LHCN-M2 (cell line): ENCODE results near the gene NMU. TPM values are rescaled to one million over a fixed set of nuclear protein-coding genes. Genes with fewer than 3 reads are reported as not detected.
"Not testable (repeated sequence)": the region's sequence is repeated elsewhere in the genome, so short reads cannot be mapped to it uniquely, and the experiment has no call there.

ENCODE experiments used
- DNase-seq: peaks from one replicate; pipeline ENCODE4 v3.0.0-alpha.2; 2012; ENCODE audit warnings: low read depth
- polyA plus RNA-seq: library from polyadenylated mRNA; unstranded; fragments of >200 nt; gene quantifications from one replicate; pipeline ENCODE4 v1.2.1, GENCODE V29; 2012; ENCODE audit warnings: missing spikeins
- total RNA-seq: library from RNA; depleted of rRNA; stranded (reverse); fragments of >200 nt; gene quantifications from 2 replicates; pipeline ENCODE4 v1.2.3, GENCODE V29; 2014; rRNA removed

NMU gene
- total RNA-seq, result 0.34 TPM in 1 of 2 replicates, not detected in the other
- polyA plus RNA-seq, result 0.85 TPM

- no peak for DNase-seq
Measured at GRCh38 chr4:55635741-55636655, at the start of gene NMU. TSS of gene NMU (minus strand) at chr4:55636298. CDS start at chr4:55636192, 106 bp downstream.

DNA sequence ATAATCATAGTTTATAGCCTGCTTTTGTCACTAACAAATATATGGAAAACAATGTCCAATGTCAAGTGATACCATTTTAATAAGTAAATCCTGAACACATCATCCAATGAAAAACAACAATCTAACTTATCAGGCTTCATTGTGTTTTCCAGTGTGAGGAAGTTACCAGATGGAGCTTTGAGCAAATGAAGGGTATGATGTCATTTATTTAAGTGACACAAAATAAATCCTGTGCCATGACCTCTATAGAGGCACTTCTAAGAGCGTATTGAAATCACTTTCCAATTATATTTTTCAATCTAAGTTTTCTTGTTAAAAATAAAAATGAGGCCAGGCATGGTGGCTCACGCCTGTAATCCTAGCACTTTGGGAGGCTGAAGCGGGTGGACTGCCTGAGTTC is 48.2 kb upstream of the NMU start:
- DNase-seq, result no peak

DNA sequence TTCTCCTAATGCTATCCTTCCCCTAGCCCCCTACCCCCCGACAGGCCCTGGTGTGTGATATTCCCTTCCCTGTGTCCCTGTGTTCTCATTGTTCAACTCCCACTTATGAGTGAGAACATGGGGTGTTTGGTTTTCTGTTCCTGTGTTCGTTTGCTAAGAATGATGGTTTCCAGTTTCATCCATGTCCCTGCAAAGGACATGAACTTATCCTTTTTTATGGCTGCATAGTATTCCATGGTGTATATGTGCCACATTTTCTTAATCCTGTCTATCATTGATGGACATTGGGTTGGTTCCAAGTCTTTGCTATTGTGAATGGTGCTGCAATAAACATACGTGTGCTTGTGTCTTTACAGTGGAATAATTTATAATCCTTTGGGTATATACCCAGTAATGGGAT is 46.7 kb upstream of the NMU start:
- DNase-seq, result not testable (repeated sequence)

- no peak for DNase-seq
Measured at GRCh38 chr4:55682295-55682694, 46.2 kb upstream of the NMU start.

DNA sequence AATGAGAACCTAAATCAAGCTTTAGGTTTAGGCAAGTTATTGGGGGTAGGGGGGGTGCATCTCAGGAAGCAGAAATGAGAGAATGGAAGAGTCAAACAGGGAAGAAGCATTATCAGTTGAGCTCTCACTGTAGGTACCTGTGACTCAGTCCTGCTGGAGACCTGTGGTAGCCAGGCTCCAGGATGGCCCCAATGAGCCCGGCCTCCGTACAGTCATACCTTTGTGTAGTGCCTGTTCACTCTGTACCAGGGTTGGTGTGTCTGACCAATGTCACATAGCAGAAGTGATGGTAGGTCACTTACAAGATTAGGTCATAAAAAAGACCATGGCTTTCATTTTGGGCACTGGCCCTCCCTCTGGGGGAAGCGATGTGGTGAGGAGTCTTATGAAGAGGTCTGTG is 45.3 kb upstream of the NMU start:
- DNase-seq, result no peak

DNA sequence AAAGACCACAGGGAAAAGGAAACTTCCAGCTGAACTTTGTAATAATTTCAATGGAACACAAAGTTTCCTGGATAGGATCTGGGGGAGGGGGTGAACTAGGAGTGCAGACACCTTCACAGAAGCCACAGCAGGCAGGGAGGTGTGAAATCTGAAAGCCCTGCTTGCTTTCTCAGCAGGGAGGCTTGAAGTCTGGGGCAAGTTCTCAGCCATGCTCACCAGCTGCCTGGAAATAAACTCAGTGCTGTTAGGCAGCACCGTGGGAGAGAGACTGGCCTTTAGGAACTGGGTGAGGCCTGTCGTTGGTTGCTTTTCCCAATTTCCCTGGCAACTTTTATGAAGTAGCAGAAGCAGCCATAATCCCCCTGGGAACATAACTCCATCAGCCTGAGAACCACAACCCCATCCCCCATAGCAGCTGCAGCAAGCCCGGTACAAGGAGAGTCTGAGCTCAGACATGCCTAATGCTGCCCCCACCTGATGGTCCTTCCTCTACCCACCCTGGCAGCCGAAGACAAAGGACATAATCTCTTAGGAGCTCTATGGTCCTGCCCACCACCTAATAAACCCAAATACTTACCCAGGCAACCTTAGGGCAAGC is 39.2 kb upstream of the NMU start:
- peak; percentile 69 for DNase-seq

DNA sequence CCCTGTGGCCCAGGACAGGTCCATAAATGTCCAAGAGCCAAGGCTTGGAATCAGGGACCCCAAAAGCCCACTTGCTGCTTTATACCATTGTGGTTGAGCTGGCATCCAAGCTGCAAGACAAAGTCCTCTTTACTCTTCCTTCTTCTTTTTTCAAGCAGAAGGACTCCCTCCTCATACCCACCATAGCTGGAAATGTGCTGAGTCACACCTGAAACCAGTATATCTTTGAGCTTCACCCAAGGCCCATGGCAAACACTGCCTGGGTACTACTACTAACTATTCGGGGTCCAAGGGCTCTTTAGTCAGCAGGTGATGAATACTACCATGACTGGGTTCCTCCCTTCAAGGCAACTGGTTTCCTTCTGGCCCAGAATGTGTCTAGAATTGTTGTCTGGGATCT is 37.3 kb upstream of the NMU start:
- DNase-seq, result no peak

- DNase-seq, result no peak
Measured at GRCh38 chr4:55671667-55672066, 35.6 kb upstream of the NMU start.

DNA sequence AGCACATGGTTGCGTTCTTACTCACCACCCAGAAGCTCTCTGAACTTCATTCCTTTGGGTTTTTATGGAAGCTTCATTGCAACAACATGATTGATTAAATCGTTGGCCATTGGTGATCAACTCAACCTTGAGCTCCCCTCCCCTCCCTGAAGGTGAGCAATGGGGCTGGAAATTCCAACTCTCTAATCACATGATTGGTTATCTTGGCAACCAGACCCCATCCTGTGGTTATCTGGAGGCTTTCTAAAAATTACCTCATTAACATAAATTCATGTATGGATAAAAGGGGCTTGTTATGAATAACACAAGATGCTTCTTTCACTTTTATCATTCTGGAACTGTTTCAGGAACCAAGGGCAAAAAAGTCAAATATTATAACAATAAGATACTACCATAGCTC is 34.6 kb upstream of the NMU start:
- DNase-seq, result no peak

DNA sequence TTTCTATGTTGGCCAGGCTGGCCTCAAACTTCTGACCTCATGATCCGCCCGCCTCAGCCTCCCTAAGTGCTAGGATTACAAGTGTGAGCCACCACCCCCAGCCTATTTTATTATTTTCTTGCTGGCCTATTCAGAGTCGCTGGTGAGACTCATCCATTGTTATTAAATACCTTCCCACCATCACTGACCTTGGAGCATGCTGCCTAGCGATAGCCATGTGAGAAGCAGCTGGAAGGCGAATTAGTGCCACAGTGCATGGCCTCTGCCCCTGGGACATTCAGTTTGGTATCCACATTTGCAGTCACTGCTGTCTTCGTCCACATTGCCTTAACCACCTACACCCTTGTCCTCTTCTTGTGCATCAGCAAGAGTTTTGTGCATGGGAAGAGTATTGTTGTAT is 32.4 kb upstream of the NMU start:
- no peak for DNase-seq

DNA sequence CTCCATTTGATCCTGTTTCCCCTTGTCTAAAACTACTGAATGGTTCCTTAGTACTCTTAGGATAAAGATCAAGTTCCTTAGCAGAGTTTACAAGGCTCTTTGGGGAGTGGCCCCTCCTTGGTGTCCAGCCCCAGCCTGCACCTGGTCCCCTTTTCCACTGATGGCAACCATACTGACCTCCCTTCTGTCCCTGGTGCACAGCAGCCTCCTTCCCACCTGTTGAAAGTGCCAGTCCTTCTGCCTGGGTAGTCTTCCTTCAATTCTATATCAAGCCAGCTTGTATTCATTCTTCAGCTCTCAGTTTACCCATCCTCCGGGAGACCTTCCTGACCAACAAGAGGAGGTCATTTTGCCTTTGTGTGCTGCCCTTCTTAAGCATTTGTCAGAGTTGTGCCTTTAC is 30.4 kb upstream of the NMU start:
- no peak for DNase-seq

GRCh38 chr4:55663145-55663544 is 27.0 kb upstream of the NMU start:
- no peak for DNase-seq

GRCh38 chr4:55661398-55662056 is 25.4 kb upstream of the NMU start:
- DNase-seq, result no peak

GRCh38 chr4:55658657-55659056 is 22.6 kb upstream of the NMU start:
- no peak for DNase-seq

DNA sequence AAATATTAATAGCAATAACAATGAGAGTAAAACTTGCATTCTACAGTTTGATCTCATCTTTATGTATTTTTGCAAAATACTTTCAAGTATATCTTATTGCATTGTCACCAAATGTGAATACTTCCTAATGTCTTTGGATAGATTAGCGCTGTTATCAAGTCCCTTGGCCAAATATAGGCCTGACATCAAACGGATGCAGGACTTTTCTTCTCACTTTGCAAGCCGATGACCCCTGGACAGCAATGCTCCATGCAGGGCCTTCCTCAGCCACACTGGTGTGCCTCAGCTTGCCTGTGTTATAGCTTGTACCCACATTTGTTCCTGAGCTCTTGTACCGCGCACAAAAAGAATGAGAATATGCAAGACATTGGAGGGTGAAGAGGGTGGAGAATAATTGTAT is 18.0 kb upstream of the NMU start:
- DNase-seq, result no peak

- DNase-seq, result no peak
Measured at GRCh38 chr4:55650483-55650882, 14.4 kb upstream of the NMU start.

- no peak for DNase-seq
Measured at GRCh38 chr4:55637272-55637820, 1.2 kb upstream of the NMU start.

DNA sequence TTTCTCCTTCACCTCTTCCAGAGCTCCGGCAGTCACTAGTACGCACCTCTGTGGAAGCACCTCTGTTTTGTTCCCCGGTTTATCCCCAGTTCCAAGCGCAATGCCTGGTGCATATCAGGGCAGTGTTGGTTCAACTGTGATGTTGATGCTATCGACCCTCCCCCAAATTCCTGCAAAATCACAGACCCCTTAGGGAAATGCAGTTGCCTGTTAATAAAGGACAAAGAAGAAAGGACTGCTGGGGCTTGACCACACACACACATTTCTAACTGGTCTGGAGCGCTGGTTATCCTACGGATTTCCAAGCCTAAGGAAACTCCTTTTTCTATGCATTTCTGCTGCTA is 530 bp upstream of the NMU start:
- no peak for DNase-seq

- DNase-seq, result no peak
Measured at GRCh38 chr4:55635282-55635681, 816 bp downstream of the NMU start.

DNA sequence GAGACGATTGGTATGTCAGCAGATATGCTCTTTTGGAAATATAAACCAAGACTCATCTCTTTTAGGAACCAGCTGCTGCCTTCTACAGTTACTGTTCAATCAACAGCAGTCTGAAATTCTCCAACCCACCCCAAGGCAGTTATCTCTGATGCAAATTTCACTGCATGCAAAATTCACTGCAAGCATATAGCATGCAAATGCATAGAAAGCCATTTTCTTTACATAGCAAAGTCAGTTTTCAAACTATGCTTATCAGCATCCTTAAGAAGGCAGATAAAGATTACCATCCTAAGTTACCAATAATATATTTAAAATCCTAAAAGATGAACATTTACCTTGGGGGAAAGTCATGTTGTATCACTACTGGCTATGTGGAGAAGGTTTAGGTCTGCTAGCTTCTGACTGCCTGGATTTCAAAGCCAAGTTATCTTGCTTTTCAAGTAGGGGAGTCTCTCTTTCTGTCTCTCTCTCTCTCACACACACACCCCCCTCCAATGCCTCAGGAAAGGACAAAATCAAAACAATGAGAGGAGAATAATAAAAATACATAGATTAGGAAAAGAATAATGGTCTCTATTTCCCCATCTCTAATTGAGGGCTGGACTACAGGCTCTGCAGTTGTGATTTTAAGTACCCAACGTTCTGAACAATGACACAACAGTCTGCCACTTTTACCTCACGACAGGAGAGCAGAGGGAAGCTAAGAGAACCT is 1.5 kb downstream of the NMU start:
- no peak for DNase-seq

DNA sequence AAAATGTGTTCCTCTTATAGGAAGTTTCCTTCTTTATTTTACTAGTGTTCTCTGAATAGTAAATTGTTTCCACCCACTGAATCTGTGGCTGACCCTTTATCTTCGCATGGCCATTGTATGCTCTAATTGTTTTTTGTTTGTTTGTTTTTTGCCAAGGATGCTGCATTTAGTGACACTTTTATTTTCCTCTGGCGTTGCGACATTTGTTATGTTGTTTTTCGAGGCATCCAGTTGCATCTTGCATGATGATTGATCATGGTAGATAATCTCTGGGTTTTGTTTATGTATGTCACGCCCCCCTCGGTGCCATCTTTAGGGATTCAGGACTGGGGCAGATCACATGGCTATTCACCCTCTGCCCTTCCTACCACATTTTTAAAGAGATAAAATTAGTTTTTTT is 2.2 kb downstream of the NMU start:
- DNase-seq, result no peak

- no peak for DNase-seq
Measured at GRCh38 chr4:55625835-55626234, 10.3 kb downstream of the NMU start.
